SK-N-MC (cell line): ENCODE data around the gene FAM53B.

Source experiments
- EZH2 ChIP-seq: fragments of 200-600 bp; sonication (generic); IDR thresholded peaks from one replicate; pipeline ENCODE4 v1.6.1; 2017; ENCODE audit warnings: antibody characterized with exemption
- FOXP2 ChIP-seq: optimal IDR thresholded peaks from 2 replicates; pipeline ENCODE3; 2011; ENCODE audit warnings: mild to moderate bottlenecking, moderate library complexity; ENCODE audit not compliant: insufficient read depth; ENCODE audit errors: extremely low read length, control extremely low read depth
- POLR2AphosphoS5 ChIP-seq: IDR thresholded peaks from 2 replicates; pipeline ENCODE4 v1.6.1; 2012; ENCODE audit warnings: mild to moderate bottlenecking, low read depth, low read length, borderline replicate concordance

GRCh38 chr10:124743191-124744101 is 732 bp downstream of the FAM53B start:
- no peak for TF ChIP-seq POLR2AphosphoS5
- TF ChIP-seq EZH2: no peak
- TF ChIP-seq FOXP2: no peak
